GM12875 (cell line): ENCODE measurements around the gene CCDC102B.
"Not testable (repeated sequence)": the region's sequence is repeated elsewhere in the genome, so short reads cannot be mapped to it uniquely, and the experiment has no call there.

Experiments
- H3K4me3 ChIP-seq: one replicate; pipeline ENCODE4 v1.5.1; 2011; ENCODE audit warnings: low read depth, low read length, control low read depth
- TF ChIP-seq, protein P1 (sequence below): IDR thresholded peaks from 2 replicates; pipeline ENCODE4 v1.5.1; 2011; ENCODE audit warnings: low read depth, mild to moderate bottlenecking, control low read depth, inconsistent platforms, low read length, moderate library complexity, borderline replicate concordance; ENCODE audit not compliant: insufficient read depth

Gene CCDC102B

DNA sequence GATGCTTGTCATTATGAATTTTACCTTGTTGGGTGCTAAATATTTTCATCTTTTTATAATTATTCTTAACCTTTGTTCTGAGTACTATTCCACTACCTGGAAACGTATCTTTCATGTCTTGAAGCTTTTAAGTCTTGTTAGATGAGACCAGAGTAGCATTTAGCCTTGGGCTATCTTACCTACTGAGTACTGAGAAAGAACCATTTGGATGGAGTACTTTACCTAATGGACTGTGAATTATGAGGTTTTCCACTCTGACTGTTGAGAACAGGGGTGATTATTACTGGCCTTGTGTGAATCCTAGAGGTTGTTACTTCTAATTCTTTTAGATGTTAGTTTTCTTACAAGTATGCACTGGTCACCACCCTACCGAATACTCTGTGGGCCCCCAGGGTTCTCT, 63.5 kb downstream of the CCDC102B start:
- H3K4me3 ChIP-seq, result no peak overlapping the region
- TF ChIP-seq, protein P1, sequence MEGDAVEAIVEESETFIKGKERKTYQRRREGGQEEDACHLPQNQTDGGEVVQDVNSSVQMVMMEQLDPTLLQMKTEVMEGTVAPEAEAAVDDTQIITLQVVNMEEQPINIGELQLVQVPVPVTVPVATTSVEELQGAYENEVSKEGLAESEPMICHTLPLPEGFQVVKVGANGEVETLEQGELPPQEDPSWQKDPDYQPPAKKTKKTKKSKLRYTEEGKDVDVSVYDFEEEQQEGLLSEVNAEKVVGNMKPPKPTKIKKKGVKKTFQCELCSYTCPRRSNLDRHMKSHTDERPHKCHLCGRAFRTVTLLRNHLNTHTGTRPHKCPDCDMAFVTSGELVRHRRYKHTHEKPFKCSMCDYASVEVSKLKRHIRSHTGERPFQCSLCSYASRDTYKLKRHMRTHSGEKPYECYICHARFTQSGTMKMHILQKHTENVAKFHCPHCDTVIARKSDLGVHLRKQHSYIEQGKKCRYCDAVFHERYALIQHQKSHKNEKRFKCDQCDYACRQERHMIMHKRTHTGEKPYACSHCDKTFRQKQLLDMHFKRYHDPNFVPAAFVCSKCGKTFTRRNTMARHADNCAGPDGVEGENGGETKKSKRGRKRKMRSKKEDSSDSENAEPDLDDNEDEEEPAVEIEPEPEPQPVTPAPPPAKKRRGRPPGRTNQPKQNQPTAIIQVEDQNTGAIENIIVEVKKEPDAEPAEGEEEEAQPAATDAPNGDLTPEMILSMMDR, result no peak

DNA sequence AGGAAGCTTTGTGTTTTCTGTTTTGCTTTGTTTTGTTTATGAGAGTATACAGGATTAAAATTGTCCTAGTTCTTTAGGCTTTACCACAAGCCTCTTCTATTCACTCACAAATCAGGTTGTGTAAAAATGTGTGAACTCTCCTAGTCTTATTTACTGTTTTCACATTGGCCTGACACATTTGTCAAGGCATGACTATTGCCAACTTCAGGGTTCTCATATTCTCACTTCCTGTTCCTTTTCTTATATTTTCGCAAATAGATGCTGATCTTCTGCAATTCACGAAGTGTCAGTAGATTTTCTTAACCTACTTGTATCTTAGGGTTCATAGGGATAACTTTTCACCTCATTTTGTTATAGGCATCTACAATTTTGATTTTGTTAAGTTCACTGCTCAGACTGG, 67.1 kb downstream of the CCDC102B start:
- TF ChIP-seq, protein P1, result no peak

DNA sequence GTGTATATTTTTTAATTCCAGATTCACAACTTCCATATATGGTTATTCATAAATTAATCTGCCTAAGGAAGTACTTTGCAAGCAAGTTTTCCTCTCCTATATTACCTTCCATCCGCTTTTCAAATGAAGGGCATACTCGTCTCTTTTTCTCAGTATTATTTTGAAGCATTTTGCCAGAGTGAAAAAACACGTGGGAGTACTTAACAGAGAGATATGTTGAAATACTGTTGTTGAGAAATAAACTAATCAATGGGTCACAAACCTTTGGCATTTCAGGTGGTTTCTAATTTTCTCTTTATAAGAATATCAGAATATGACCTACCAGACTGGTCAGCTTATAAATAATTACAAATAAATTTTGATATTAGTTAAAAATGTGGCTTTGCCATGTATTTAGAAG, 67.6 kb downstream of the CCDC102B start:
- TF ChIP-seq, protein P1, result no peak
- no peak overlapping the region for H3K4me3 ChIP-seq

More for the DNA sequence above, 67.1 kb downstream of the CCDC102B start:
- no peak overlapping the region for H3K4me3 ChIP-seq

DNA sequence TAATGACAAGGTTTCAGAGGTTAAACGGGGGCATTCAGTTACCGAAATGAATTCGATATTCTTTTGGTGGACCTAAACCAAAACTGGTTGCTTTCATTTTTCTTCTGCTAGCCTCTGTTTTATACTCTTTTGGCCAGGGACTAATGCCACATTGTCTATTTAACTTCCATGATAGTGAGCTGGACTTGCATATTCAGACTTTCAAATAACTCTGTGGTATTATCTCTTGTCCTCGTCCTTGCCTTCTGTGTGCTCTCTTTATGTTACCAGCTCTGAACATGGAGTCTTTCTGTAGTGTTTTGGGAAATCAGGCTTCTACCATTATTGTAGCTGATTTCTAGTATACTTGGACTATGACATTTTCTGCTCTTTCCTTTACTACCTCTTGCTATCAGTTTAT, 75.1 kb downstream of the CCDC102B start:
- TF ChIP-seq, protein P1, result no peak
- H3K4me3 ChIP-seq, result no peak overlapping the region

DNA sequence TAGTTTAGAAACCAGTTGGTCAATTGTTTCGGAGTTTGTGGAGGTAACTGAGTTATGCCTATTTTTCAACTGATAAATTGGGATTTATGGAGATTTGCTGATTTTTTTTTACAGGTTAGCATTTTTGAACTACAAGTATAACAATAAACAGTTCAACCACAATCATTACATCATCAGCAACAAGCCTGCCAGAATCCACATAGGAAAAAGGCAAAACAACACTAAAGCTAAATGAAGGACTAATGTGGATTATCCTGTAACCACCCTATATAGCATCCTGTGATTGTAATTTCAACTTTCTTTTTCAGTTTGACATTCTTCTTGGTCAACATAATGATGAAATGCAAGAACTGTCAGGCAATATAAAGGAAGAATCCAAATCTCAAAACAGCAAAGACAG, 76.5 kb downstream of the CCDC102B start:
- TF ChIP-seq, protein P1, result no peak
- H3K4me3 ChIP-seq, result no peak overlapping the region

DNA sequence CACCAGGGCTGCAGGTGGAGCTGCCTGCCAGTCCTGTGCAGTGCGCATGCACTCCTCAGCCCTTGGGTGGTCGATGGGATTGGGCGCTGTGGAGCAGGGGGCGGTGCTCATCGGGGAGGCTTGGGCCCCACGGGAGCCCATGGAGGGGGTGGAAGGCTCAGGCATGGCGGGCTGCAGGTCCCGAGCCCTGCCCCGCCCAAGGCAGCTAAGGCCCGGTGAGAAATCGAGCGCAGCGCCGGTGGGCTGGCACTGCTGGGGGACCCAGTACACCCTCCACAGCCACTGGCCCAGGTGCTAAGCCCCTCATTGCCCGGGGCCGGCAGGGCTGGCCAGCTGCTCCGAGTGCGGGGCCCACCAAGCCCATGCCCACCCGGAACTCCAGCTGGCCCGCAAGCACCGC, 82.1 kb downstream of the CCDC102B start:
- H3K4me3 ChIP-seq, result not testable (repeated sequence)

DNA sequence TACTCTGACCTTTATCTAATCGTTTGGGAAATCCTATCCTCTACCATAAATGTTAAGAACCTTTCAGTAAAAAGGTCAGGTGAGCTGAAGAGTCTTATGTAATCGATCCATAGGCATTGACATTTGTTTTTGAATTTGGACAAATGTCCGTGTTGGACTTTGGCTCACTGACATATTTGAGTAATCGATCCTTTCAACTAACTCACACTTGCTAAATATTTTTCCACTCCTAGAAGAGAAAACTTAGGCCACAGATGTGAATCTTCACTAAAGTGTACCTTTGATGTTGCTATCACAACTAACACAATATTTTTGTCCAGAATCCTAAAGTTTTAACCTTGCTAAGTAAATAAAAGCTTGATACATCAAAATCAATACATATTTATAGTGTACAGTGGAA, 89.5 kb downstream of the CCDC102B start:
- TF ChIP-seq, protein P1, result no peak
- no peak overlapping the region for H3K4me3 ChIP-seq

DNA sequence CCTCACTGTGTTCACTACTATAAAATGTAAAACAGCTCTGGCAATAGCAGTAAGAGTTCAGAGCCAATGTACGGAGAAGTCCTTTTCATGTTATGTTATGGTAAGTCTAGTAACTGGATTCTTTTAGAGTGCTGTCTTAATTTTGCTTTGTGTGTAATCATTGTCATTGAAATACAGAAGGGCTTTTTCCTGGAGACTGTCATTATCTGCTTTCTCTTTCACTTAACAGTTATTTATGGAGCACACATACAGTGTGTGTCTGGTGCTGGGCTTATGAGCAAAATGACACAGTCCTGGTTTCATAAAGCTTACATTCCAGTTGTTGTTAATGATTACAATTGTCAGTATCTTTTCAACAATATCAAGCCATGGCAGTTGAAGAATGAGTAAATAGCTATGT, 95.5 kb downstream of the CCDC102B start:
- TF ChIP-seq, protein P1, result no peak
- no peak overlapping the region for H3K4me3 ChIP-seq
